ENCODE data around the gene GALR2.

The GALR2 gene

DNA sequence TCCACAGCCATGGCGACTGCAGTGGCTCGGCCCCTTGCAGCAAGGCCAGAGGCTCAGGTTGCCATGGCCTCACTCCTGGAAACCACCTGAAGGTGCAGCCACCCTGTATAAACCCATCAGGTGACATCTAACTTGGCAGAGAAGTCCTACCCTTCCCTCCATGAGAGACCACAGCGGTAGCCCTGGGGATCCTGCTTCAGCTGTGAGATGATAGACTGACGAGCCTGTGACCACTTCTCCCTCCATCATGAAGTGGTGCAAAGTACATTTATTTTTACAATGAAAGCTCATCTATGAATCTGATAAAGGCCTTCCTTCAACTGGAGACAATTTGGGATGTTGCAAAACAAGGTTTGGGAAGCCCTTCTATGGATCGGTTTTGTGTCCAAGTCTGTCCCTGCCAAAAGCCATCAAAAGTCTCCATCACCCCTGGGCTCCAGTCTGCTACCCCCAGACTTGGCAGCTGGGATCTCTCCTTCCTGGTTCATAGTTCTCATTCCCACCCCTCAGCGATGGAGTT is 6.2 kb downstream of the GALR2 start:
- no peak for DNase-seq

DNA sequence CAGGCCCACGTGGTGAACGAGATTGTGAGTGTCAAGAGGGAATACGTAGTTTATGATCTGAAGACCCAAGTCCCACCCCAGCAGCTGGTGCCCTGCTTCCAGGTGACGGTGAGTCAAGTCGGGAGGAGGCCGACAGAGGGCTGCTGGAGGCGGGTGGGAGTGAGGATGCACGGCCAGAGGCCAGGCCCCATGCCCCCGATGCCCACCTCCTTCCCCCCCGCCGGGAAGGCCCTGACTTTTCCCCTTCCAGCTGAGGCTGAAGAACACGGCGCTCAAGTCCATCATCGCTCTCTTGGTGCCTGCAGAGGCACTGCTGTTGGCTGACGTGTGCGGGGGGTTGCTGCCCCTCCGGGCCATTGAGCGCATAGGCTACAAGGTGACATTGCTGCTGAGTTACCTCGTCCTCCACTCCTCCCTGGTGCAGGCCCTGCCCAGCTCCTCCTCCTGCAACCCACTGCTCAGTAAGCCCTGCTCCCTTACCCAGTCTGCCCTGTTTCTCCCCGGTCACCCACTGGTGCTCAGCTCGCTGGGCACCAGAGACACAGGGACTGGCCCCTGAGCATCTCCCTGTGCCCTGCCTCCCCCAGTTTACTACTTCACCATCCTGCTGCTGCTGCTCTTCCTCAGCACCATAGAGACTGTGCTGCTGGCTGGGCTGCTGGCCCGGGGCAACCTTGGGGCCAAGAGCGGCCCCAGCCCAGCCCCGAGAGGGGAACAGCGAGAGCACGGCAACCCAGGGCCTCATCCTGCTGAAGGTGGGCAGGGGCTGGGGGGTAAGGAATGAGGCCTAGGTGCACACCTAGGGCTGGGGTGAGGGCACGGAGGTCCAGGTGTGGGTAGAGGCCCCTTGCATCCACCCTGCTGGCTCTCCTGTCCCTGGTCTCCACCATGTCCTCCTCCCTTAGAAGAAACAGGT is 7.0 kb downstream of the GALR2 start:
- no peak for DNase-seq

DNA sequence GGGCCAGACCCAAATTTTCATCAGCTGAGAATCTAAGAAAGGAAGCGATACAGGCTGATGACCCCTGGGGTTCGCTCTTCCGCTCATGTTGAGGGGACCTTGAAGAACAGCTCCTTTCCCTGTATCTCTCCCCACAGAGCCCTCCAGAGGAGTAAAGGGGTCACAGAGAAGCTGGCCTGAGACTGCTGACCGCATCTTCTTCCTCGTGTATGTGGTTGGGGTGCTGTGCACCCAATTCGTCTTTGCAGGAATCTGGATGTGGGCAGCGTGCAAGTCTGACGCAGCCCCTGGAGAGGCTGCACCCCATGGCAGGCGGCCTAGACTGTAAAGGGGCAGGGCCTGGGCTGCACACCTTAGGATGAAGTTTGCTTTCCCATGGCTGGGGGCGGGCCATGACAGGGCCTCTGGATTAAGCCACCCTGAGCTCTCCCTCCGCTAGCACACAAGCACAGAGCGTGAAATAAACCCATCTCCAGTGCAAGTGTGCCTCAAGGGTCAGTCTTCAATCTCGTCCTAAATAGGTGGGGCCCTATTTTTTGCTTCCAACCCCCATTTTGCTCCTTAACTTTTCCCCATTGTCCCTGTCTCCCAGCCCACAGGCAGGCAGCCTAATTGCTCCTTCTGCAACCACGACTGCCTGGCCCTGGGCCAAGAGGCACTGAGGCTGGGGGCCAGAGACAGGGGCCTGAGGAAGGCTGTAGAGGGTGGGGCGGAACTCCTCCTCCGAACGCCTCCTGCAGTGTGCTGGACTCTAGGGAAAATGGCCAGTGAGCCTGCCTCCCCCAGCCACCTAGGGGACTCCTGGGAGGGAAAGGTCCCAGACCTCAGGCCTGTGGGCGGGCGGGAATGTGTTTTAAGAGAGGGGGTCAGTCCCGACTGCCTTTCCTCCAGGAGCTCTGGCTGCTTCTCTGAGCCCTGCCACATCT is 8.0 kb downstream of the GALR2 start:
- DNase-seq: no peak

DNA sequence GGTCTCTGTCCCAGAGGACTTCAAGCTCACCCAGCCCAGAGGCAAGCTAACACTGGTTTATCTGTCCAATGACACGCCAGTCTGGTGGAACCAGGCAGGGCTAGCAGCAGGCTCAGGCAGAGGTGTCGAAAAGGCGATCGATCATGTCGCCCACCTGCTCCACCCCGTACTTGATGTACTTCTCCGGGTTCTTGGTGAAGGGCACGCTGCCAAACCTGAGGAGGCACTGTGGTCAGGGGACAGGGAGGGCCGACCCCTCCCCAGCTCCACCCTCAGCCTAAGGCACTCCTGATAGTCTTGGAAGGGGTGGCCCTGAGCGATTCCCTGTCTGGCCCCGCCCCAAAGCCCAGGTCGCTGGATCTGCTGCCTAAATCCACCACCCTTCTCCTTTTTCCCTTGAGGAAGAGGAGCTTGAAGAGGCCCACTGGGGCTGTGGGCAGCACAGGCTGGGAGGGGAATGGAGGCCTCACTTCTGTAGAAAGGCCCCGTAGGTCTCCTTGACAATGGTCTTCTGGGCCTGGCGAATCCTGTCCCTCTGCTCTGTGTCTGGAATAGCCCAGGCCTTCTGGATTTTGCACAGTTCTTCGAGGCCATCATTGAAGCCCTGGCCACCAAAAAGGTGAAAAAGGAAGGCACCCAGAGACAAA is 9.1 kb downstream of the GALR2 start:
- DNase-seq: no peak

DNA sequence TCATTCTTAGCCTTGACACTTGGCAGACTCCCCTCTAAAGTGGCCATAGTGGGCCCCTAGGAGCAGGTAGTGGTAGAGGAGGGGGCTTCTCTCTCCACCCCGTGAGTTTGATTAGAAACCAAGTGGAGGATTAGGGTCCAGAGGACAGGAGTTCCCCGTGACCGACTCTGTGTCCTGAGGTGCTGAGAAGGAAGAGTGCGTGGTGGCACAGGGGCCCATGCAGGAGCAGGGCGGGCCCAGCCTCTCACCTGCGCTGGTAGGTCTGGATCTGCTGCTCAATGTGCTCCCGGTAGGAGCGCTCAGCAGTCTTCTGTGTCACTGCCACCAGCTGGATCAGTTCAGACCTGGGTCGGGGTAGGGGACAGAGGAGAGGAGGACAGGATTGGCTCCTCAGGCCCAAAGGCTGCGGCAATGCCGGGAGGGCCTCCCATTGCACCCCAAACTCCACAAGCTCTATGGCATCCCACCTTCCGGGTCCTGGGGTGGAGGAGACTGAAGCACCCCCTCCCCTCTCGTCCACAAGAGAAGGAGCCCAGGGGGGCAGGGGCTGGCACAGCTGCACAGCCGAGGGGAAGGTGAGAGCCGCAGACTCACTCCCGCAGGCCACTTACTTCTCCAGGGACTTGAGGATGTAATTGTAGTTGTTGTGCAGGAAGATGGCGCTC is 10.6 kb downstream of the GALR2 start:
- DNase-seq: no peak

DNA sequence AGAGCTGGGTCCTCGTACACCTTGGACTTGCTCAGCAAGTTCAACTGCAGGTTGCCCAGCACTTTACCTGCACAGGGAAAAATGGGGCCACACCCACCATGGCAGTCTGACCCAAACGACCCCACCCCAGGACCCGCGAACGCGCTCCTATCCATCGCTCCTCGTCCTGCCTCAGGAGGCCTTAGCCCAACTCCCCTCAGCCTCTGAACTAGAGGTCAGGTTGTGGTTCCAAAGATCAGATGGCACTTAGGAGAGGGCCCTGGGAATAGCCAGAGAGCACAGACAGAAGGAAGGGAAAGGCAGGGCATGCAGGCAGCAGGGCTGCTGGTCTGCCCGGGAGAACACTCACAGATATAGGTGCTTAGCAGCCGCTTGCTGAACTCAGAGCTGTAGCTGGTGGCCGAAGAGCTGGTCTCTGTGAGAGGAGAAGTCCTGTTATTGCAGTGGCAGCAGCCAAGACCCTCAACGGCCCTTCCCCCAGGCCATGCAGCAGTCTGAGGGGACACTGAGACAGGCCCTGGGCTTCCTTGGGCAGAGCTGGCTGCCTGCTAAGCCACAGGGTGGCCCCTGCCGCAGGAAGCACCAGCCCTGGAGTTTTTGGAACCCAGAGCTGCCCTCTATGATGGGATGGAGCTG is 11.3 kb downstream of the GALR2 start:
- DNase-seq: no peak

DNA sequence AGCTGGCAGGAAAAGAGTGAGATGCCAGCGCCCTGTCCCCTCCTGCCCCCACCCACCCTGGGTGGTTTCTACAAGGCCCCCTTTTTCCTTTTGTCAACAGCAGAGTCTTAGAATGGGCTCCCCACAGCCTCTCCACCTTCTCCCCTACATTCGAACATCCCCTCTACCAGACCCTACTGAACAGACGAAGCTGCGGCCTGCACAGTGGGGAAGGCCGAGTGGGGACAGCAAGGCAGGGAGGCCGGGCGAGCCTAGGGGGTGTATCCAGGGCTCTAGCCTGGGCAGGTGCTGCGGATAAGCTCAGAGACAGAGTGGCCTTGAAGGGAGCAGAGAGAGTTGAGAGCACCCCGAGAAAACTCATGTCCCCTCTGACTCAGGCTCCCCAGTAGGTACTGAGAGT is 11.8 kb downstream of the GALR2 start:
- DNase-seq: no peak

DNA sequence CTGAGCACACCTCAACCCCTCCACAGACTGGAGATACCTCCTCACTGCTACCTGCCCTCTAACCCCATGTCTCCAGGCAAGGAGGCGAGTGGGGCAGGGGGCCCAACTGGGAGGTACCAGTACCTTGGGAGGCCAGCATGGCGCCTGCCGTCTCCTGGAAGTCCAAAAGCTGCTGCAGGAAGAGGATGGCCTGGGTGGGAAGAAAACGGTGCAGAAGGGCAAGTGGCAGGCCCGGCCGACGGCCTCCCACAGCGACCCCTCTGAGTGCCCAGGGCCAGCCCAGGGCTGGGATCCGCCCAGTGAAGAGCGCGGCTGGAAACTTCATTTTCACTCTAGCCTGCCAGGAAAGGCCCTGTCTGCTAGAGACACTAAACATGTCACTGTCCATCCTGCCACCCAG is 12.9 kb downstream of the GALR2 start:
- no peak for DNase-seq

DNA sequence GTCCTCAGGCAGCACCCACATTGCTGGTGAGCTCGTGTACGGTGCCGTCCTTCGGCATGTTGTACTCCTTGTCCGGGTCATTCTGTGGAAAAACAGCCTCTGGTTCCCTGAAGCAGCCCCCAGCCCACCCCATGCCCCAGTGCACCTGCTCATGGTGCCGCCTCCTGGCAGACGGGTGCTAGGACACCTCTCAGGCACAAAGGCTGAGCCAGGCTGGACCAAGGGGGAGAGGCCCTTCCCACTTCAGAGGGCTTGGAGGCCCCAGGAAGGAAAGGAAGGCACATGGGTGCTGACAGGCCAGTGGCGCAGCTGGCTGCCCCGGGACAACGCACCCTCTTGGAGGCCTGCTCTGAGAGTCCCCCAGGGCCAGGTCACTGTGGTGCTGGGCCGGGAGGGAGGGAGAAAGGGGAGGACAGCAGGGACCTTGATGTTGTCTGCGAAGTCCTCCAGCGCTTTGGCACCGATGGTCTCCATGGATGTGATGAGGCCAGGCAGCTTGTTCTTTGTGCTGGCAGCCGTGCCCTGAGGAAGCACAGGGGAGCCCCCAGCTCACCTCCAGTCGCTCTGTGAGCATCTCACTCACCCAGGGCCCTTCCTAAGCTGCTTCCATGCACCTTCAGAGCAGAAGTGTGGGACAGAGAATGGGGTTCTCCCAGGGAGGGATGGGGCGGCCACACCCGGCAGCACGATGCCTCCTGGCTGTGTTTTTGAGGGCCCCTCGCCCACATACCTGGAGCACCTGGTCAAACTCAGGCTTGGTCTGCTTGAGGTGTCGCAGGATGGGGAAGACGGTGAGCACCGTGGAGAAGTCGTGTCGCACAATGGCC is 13.7 kb downstream of the GALR2 start:
- DNase-seq: no peak

DNA sequence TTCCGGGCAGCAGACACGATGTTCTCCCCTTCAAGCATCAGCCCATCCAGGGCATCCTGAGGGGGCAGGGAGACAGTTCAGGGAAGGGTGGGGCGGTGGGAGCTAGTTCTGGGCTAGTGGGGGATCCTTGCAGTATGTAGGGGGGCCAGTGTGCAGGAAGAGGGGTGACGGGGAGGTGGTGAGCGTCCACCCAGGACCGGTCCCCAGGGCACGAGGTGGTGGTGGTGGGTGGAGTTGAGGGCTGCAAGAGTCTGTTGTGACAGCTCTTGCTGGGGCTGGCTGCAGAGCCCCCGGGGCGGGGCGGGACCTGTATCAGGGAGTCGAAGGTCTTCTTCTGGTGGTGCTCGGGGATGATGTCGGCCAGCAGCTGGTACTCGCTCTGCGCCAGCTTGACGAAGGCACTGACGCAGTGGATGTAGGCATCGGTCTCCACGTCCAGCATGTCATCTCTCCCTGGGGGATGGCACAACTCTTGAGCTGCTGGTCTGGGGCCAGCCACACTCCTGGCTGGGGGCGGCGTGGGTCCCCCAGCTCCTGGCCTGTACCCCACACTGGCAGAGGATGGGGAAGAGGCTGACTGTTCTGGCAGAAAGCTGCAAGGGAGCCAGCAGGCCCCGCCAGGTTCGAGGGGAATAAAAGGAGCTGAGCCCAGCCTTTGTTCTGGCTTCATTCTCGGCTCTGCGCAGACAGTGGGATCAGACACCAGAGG is 14.4 kb downstream of the GALR2 start:
- no peak for DNase-seq

DNA sequence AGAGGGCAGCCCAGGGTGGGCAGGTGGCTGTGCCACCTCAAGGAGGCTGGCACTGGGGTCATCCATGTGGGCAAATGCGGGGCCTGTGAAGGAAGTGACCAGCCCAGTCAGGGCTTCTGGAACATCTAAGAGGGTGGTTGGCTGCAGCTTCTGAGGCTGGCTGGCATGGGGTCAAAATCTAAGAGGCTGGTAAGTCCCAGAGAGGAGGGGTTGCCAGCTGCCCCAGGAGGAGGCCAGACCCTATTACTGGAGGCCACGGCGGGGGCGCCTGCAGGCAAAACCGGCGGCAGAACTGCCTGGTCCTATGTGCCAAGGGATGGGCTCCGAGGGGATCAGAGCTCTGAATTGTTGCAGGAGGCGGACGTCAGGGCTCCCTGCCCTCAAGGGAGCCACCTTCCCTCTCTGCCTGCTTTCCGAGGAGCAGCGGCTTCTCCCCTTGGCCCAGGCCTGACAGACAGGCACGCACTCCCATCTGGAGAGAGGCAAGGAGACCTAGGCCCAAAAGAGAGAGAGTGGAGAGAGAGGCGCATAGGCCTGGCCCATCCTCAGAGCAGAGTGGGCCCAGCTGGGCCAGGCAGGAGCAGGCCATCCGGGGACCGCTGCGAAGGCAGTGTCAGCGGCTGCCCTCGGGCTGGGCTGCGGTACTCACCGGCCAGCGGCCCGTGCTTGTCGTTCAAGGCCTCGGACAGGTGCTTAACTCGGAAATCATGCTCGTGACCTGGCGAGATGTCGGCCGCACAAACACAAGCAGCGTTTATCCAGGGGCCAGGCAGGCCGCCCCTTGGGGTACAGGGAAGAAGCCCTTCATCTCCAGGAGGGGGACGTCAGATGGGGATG is 15.3 kb downstream of the GALR2 start:
- DNase-seq: no peak

DNA sequence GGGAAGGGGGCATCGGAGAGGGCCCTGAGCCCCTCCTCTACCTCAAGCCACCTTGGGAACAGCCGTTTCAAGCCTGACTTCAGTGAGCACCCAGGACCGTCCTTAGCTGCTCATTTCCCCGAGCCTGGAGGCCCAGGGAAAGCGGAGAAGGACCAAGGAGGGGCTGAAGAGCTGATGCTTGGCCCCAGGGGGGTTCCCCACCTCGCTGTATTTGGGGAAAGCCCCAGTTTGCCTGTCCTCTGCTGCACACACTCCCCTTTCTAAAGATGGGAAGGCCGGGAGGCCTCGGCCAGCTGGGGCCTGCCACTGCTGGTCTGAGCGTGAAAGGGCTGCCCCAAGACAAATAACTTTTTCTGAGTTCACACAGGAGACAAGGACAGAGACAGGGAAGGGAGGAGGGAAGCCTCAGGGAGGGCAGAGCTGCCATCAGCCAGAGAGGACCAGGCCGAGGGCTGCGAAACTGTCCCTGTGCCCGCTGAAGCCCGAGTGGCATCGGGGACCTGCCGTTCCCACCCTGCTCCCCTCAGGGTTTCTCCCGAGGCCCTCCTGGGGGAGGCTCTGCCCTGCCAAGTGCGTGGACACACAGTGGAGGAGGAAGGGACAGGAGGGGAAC is 16.0 kb downstream of the GALR2 start:
- DNase-seq: no peak

DNA sequence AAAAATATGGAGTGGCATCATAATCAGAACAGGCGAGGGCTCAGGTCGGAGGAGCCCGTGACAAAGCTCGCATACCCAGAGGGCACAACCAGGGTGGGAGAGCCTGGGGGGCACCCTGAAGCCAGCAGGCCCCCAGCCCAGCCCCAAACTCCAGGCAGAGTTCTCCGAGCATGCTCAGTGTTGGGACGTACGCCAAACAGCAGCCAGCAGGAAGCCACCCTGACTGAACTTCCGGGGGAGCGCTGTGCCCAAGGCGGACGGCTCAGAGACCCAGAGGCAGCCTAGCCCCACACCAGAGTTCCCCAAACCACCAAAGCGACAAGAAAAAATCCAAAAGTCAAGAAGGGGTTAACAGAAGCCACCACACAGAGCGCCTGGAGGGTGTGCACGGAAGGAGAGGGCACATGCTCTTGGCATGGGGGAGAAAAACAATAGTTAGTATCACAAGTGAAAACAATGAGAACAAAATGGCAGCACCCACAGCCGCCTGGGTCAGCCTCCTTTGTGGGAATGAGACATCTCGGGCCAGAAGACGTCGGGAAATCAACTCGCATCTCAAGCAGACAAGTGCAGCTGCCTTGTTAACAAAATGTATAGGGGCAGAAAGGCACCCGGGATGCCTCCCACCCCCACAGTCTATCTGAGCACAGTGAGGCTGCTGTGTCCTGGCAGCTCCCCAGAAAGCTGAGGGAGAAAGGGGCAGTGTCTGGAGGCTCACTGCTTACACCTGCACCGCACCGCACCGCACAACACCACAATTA is 17.1 kb downstream of the GALR2 start:
- peak in 1 of 2 donors; percentile 39 for DNase-seq

DNA sequence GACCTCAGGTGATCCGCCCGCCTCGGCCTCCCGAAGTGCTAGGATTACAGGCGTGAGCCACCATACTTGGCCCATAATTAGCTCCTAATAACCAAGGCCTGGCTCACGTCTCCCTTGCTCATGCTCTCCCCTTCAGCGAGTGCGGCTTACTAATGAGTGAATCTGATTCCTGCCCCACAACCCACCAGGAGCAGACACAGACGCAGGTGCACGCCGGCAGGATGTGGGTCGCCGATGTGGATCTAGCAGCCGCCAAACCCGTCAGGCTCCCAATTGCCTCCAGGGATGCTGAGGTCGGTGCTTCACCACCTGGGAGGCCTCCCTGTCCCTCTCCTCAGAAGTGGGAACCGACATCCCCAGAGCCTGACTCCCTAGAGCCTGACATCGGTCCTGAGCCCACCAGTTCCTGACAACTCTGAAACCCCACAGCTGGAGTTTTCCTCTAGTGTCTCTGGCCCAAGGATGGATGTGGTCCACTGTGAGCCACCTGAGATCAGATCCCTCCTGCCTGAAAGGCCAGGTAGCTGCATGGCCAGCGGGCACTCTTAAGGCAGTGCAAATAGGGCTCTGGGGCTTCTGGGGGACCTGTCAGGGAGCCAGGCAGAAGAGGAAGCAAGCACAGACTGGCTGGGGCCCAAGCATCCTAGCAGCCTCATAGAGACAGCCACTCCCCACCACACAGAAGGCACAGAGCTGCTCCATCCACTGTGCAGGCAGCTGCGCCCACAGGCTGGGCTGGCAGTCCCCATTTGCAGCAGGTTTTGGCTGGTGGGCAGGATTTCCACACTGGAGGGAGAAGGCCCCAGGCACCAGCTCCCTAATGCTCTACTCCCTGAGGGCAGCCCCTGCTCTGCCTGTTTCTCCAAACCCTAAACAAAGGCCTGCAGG is 18.2 kb downstream of the GALR2 start:
- DNase-seq: no peak

DNA sequence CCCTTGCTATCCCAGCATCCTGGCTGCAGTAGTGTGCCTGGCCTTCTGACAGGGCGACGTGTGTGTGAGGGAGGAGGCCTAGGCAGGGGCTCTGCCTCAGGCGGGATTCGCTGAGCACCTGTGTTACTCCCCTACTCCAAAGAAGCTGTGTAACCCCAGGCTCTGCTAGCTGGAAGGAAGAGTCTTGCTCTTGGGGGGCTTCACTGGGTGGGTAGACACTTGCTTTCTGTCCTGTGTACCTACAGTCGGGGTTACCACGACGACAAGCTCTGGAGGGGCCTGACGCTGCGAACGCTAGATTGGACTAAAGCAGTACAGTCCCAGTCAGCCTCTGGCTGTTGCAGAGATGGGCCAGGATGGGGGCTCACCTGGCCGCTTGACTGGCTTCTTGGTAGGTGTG is 19.5 kb downstream of the GALR2 start:
- DNase-seq: no peak

DNA sequence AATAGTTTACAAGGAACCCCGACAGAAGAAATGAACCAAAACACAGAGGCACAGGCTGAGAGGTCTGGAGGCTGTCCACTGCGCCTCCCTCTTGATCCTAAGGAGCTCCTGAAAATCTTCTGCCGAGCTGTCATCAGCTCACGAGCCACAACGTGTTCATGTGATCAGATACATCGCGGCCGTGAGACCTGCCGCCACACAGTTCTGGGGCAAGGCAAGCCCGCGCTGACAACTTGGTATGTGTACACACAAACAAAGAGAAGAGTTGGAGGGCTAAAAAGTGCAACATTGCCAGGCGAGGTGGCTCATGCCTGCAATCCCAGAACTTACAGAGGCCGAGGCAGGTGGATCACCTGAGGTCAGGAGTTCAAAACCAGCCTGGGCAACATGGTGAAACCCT is 21.4 kb downstream of the GALR2 start:
- no peak for DNase-seq

DNA sequence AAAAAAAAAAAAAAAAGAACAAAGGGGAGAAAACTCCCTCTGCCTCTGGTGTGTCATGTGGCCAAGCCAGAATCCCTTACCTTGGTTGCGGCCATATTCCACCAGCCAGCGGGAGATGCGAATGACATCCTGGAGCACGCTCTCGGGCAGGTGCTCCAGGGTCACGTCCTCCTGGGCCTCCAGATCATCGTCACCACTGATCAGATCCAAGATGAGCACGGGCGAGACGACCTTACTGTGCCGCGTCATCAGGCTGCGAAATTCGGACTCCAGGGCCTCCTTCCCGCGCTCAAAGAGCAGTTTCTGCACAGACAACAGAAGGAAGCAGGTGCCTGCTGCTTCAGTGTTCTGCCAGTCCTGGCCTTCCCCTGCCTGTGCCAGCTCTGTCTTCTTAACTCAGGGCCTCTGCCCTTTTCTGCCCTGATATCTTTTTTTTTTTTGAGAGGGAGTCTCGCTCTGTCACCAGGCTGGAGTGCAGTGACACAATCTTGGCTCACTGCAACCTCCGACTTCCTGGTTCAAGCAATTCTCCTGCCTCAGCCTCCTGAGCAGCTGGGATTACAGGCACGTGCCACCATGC is 23.2 kb downstream of the GALR2 start:
- DNase-seq: no peak
